Stimulated activated CD8-positive, alpha-beta memory T cell treated with anti-CD3 and anti-CD28 coated beads, Interleukin-12 subunit alpha, Interleukin-12 subunit beta, amount 100 ng/mL, for 24 hours (primary cell): ENCODE results near the gene SMAD2.

Experiments
- DNase-seq: peaks from one replicate; pipeline ENCODE4 v3.0.0-alpha.2; 2020; ENCODE audit errors: extremely low read depth

The SMAD2 gene

GRCh38 chr18:47898055-47898454 lies 32.4 kb downstream of the SMAD2 start:
- DNase-seq = no peak

GRCh38 chr18:47895565-47896250 lies 34.8 kb downstream of the SMAD2 start:
- DNase-seq = no peak

- no peak for DNase-seq
These were observed 36.3 kb downstream of the SMAD2 start for GRCh38 chr18:47893939-47894699.

DNA sequence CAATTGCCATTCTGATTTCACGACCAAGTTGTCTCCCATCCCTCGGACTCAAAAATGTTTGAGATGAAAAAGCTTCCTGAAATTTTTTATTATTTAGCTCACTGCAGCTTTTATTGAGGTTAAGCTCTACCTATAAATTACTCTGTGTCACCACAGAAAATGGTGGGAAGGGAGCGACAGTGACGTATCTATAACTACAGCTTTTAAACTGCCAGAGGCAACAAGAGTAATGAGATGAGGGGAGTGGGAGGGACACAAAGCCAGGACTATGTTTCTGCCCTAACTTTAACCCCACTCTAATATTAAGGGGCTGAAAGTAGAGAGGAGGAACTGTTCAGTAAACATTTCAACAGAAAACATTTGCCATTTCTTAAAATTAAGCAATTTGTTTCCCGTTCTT lies 37.4 kb downstream of the SMAD2 start:
- no peak for DNase-seq

DNA sequence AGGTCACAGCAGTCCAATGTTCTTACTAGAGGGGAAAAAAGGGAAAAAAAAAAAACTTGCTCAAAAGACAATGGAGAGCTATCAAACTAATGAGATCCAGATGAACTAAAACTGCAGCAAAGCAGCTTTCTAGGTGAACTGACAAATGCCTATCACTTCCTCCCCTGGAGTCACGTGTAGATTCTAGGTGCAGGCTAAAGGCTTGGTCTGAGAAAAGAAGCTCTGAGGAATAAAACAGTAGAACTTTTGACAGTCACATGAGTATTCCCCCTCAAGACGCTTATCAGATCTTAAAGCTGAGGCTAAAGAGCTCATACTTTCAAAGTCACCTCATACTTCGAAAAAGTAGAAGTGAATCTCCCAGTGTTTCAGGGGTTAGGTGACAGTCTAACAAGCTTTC lies 42.3 kb downstream of the SMAD2 start:
- no peak for DNase-seq

DNA sequence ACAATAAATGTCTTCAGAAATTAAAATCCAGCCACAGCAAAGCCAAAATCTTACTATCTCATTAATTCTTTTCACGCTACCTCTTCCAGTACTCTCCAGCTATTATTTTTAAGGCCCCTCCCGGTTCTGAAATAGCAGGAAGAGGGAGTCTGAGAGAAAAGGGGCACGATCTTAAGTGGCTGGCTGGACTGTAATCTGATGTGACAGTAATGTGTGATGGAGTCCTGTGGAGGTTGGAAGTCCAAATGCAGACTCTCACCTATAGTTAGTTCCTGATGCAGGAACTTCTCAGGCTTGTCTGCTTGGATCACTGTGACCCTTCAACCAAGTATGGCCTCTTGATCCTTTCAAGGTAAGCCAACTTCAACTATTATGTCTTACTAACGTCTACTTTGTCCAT lies 43.2 kb downstream of the SMAD2 start:
- DNase-seq = no peak

DNA sequence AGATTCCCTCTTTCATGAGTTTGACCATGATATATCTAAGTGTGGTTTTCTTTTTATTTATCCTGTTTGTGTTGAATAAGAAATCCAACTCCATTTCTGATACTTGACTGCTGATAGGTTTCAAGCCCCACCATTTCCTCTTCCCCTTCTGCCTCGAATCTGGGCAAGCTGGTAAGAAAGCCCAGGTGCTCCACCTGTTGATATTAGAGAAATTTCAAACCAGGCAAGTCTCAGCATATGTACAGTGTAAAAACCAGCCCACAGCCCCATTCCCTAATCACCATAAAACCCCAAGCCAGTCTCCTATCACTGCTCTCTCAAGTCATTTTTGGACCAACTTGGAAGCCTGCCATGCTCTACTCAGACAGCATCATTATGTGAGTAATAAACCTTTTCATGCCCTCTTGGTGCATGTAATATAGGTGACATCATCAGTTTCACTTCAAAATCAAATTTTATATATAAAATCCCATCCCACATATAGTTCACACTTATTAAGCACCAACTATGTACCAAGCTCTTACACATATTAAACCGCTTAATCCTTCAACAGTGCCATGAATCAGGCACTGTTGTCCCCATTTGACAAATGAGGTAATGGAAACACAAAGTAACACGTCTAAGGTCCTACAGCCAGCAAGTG lies 46.6 kb downstream of the SMAD2 start:
- no peak for DNase-seq

- DNase-seq = no peak
These were observed 47.8 kb downstream of the SMAD2 start for GRCh38 chr18:47882641-47883040.

DNA sequence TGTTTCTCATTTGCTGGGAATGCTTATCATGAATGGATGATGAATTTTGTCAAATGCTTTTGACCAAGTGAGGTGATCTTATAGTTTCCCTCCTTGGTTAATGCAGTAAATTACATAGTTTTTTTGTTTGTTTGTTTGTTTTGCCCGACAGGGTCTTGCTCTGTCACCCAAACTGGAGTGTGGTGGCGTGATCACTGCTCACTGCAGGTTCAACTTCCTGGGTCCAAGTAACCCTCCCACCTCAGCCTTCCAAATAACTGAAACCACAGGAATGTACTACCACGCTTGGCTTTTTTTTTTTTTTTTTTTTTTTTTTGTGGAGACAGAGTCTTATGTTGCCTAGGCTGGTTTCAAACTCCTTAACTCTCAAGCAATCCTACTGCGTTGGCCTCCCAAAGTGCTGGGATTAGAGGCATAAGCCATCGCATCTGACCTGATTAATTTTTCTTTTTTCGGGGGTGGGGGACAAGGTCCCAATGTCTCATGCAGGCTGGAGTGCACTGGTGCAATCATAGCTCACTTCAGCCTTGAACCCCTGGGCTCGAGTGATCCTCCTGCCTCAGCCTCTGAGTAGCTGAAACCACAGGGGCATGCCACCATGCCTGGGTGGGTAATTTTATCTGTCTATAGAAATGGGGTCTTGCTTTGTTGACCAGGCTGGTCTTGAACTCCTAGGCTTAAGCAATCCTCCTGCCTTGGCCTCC lies 48.6 kb downstream of the SMAD2 start:
- DNase-seq = no peak

DNA sequence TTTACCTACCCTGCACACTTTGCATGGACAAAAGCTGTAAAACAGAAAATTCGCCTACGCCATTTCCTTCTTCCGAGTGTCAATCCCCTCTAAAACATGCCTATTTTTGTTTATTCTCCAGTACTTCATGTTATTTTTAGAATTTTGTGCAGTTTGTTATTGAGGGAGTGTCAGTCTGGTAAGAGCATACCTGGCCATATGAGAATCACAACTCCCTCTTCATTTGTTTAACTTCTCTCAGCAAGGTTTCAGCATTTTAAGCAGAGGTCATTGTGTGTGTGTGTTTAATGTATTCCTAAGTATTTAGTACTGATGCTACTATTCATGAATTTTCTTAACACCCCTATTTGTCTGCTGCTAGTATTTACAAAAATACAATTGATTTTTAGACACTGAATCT lies 49.4 kb downstream of the SMAD2 start:
- DNase-seq = no peak

- DNase-seq = no peak
These were observed 52.6 kb downstream of the SMAD2 start for GRCh38 chr18:47877892-47878291.

DNA sequence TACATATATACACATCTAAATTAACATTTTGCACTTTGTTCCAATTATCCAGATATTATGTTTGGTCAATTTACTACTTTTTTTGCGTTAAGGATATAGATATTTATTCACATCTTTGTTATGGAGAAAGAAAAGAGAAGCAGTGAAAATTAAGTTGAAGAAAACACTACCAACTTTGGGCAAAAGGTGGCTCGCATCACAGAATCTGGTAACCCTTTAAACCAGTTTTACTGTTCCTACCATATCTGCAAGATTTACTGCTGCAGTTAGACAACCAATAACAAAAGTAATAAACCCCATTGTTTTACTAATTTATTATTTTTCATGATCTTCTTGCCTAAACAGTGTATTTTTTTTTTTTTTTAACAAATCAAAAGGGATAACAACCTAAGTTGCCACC lies 53.6 kb downstream of the SMAD2 start:
- DNase-seq = no peak

DNA sequence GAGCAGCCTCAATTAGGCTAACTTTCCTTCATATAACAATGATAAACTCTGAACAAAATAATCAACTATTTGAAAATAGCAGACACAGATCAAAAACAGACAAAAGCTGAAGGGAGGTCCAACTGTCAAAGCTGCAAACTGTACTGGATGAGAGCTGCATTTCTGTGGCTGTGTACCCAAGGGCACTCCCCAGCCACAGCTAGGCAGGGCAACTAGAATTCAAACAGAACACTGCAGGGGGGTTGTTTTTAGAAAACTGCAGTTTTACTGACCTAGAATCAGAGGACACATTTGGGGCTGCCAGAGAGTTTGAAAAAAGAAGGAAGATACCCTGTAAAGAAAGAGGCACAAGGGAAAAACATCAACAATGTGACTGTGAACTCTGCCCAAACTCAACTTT lies 56.8 kb downstream of the SMAD2 start:
- no peak for DNase-seq

- DNase-seq = no peak
These were observed 58.0 kb downstream of the SMAD2 start for GRCh38 chr18:47872426-47872825.

DNA sequence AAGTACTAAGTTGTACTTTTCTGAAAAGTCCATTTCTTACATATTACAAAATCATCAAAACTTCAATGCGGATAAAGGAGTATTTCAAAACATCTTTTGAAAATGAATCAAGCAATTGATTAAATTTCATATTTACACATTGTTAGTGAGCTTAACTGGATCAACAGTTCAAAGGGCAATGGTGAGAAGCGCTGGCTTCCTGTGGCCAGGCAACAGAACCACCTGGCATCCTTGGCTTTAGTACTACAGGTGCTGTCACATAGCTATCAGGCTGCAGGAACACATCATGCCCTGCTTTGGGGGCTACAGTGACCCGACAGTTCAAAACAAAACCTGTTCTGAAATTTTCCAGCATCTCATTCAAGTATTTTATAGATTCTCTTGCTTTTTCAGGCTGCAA lies 59.2 kb downstream of the SMAD2 start:
- DNase-seq = no peak

DNA sequence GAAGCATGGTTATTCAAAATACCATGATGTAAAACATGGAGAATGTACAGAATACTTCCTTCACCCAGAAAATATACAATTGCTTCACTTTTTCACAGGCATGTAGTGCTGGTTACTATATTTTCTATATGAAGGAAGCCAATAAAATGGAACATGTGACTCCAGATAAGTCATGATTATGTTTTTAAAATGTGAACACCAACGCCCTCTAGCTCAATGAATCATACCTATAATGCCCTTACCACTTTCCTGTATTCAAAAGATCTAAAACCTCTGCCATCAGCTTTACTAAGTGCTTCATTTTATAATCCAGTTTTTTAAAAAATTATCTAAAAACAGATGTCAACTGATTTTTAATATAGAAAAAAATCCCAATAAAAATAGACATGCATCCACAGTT lies 59.9 kb downstream of the SMAD2 start:
- DNase-seq = no peak

DNA sequence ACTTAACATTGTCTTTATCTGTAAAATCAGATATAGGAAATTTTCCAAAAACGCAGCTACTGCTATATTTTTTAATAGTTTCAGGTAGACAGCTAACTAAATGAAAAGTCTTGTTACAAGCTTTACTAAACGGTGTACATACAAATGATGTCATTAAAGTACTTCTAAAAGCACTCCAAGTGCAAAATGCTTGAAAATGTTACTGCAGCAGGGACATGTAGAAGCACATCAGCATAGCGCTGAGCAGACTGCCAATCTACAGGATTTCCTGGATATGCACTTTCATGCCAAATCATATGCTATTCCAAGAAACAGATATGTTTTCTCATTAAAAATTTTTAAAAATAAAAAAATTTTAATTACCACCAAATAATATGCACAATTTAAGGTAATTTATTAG lies 61.7 kb downstream of the SMAD2 start:
- no peak for DNase-seq

DNA sequence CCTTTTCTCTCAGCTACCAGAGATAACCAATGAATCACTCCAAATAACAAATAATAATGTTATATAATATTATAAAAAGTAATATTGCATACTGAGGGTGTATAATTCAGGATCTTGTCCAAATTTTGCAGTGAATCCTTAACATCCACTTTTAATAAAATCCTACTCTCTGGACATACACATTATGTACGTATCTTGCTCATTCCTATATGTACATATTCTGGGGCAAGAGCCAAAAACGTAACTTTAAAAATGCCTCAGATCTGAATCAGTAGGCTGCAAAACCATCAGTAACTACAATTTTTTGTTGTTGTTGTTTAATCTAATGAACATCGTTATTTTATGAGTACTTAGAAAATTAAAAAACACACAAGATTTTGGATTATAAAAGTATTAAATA lies 65.3 kb downstream of the SMAD2 start:
- DNase-seq = no peak

DNA sequence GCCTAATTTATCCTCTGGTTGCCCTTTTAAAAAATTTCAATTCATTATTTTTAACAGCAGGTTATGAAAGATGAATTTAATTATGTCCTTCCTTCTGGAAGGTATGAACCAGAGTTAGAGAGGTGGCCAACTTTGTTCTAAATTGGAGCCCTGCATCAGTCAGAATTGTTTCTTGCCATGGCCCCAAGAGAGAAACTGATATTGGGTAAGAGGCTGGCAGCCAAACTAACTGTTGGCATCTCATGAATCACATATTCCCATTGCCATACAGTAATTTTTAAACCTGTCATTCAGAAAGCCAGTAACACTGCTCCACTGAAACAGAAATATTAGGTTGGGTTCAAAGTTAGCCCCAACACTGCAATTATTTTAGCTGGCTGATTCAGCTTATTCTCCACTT lies 67.4 kb downstream of the SMAD2 start:
- DNase-seq = no peak

DNA sequence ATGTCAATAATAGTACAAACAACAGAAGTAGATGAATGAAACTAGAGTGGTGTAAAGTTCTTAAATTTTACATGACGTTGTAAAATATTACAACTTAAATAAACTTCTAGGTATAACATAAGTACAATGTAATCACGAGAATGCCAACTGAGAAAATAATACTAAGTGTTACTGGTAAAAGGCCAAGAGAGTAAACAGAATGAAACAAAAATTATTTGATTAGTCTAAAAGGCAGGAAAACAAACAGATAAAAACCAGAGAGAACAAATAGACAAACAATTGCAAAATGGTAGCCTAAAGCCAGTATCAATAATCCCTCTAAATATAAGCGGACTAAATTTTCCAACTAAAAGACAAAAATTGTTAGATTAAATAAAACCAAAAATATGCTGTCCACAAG lies 71.9 kb downstream of the SMAD2 start:
- DNase-seq = no peak

DNA sequence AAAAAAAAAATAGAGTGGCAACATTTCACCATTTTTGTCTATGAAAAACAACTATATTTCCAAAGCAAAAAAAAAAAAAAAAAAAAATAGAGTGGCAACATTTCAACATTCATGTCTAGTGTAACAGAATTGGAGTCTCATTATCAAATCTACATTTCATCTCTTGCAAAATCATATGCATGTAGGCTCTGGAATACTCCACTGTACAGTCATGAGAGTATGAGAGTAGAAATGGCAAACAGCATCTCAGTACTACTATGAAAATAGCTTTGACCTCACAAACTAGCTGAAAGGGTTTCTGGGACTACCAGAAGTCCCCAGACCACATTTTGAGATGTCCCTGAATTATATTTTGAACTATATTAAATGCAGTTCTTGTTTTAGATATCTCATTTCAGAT lies 82.8 kb downstream of the SMAD2 start:
- DNase-seq = no peak

DNA sequence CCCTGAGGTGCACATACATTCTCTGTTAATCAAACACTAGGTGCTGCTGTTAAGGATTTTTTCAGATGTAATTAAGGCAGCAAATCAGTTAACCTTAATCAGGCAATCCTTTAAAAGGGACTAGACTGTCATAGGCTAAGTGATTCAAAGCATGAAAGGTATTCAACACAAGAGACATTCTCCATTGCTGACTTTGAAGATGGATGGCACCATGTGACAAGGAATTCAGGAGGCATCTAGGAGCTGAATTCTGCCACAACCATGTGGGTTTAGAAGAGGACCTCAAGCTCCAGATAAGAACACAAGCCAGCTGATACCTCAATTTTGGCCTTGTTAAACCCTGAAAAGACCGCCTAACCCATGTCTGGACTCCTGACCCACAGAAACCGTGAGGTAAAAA lies 84.0 kb downstream of the SMAD2 start:
- no peak for DNase-seq
